GM19193 (cell line): ENCODE data around the gene GLG1.

Experiments
- POLR2A ChIP-seq: IDR thresholded peaks from 4 replicates; pipeline ENCODE4 v1.6.1; 2011; ENCODE audit not compliant: insufficient read depth, insufficient read length; ENCODE audit errors: extremely low read depth

GLG1 gene

DNA sequence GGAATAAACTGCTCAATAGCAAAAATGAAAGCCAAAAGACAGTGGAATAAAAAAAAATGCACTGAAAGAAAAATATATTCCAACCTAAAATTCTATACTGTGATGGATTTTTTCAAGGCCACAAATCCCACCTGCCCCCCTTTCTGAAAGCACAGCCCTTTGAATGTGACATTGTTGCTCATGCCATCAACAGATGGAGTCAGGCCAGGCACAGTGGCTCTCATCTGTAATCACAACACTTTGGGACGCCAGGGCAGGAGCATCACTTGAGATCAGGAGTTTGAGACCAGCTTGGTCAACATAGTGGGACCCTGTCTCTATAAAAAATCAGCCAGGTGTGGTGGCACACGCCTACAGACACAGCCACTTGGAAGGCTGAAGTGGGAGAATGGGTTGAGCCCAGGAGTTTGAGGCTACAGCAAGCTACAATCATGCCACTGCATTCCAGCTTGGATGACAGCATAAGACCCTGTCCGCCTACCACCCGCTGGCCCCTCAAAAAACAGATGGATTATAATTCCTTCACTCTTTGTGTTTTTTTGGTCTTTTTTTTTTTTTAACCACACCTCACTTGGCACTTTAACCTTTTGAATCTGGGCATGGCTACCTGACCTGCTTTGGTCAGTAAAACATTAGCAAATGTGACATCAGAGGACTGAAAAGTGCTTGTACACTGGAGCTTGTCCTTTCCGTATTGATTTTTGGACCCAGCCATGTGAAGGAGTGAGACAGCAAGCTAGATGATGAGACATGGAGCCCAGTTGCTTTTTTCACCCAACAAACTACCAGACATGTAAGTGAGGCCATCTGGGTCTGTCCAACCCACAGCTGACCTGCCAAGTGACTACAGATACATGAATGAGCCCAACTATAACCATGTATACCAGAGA, 36.3 kb downstream of the GLG1 start:
- no peak for TF ChIP-seq POLR2A

DNA sequence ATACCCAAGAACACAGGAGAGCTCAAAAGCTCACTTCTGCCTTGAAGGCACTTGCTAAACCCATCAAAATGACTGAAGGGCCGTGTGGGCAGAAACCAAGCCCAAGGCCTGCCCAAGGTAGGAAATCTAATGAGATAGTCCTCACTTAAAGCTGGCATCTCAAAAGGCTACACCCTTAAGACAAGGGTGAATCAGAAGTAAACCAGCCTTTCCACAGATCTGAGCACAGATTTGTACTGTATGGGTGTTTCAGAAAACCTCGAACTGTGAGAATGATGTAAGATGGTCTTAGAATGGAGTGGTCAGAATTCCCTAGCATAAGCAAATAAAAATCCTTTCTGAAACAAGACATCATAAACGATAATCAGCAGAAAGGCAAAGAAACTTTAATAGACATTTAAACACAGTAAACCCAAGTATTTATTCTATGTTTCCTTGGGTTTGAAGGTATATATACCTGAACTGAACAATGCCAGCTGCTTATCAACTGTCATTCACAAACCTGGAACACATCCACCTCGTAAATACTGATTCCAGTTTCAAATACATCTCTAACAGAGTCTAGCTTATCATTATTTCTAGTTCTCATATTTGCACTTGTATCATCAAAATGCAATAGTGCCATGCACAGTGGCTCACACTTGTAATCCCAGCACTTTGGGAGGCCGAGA, 37.8 kb downstream of the GLG1 start:
- no peak for TF ChIP-seq POLR2A

DNA sequence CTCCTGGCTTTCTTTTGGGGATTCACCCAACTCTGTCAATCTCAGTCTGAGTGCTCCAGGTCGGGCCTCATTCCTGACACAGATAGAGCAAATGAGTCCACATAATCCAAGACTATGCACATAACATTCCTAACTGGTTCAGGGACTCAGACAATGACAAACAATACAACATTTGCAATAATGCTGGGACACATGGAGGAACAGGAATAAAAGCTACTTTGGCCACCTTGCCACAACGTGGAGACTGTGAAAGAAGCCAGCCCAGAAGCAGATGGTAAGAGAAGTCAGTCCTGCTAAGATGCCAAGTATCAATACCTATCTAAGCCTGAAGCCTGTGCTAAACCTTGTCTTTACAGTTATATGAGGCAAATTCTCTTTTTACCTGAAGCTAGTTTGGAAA, 39.0 kb downstream of the GLG1 start:
- TF ChIP-seq POLR2A: no peak

DNA sequence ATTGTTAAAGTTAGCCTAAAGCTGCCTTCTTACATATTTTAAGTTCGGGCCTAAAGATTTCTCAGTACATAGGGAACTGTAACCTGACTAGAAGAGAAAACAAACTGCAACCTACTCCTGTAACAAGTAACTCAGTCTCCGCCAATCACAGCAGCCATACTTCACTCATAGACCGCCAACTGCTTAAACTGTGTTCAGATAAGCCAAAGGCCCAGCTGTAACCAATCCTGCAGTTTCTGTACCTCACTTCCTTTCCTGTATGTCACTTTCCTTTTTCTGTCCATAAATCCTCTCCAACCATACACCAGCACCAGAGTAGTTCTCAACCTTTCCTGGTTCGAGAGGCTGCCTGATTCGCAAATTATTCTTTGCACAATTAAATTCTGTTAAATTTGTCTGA, 41.5 kb downstream of the GLG1 start:
- no peak for TF ChIP-seq POLR2A

DNA sequence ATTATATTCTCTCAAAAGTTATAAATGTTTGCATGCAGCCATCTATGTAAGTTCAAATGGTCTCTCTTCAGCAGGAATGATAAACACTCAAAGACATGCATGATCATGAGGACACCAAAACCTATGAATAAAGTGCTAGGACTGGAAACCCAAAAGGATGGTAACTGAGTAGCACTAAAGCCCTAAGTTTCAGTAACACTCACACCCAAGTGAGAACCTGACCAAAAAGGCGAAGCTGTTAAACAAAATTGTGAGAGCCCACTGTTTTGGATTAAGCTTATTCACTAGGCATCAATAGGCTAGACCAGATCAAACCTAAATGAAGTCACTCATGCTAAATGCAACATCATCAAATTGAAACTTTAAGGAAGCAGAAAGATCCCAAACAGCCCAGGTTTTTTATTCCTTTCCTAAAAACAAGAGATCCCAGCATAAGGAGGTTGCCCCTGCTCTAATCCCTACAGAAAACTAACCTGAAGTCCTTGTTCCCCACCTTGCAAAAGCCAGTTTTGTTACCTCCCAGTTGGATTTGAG, 42.4 kb downstream of the GLG1 start:
- no peak for TF ChIP-seq POLR2A

DNA sequence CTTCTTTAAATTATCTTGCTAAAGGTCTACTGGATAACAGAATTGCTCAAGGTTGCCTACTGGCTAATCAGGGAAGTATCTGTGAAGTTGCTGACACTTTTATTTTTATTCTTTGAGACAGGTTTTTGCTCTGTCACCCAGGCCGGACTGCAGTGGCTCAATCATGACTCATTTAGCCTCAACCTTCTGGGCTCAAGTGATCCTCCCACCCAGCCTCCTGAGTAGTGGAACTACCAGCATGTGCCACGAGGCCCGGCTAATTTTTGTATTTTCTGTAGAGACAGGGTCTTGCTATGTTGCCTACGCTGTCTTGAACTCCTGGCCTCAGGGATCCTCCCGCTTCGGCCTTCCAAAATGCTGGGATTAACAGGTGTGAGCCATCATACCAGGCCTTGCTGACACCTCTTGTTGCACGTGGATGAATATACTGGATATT, 43.1 kb downstream of the GLG1 start:
- TF ChIP-seq POLR2A: no peak

- TF ChIP-seq POLR2A: no peak
Observed at GRCh38 chr16:74562117-74562516, 44.8 kb downstream of the GLG1 start.

GRCh38 chr16:74561626-74562025, 45.3 kb downstream of the GLG1 start:
- TF ChIP-seq POLR2A: no peak

DNA sequence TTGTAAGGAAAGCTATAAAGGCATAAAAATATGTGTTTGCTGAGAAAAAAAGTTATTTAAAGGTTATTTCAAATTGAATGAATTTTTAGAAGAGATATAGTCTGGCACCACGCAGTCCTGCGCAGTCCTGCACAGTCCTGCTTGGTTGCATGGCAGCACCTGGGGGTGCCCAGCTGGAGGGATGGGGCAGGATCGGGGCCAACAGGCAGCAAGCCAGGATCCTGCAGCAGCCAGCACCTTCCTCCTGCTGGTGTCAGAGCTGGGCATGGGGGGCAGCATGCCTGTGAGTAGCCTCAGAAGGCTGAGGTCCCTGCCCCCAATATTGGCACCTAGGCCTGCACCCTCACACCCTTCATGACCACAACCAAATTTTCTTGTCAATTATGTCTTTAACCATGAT, 46.0 kb downstream of the GLG1 start:
- no peak for TF ChIP-seq POLR2A

DNA sequence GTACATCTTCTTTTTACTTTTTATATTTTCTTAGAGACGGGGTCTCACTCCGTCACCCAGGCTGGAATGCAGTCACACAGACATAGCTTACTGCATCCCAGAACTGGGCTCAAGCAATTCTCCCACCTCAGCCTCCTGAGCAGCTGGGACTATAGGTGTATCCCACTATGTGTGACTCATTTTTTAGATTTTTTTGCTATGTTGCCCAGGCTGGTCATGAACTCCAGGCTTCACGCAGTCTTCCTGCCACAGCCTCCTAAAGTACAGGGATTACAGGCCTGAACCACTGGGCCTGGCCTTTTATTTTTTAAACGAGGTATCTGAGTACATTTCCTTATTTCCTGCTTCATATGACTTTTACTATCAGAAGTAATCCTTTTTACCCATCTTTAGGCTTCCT, 48.0 kb downstream of the GLG1 start:
- TF ChIP-seq POLR2A: no peak

DNA sequence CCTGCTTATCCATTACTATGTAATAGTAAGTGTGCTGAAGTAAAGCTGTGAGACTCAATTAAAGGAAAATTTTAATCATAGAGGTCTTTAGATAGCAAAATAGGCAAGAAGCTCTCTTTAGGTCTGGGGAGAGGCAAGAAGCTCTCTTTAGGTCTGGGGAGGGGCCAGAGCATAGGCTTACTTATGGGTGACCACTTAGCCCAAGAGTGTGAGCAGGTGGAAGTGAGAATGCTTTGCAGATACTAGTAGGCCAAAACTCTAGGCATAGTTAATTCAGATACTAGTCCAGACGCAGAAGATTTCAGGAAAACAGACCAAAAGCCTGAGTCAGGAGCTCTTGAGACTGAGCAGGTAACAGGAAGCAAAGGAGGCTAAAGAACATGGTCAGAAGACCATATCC, 49.6 kb downstream of the GLG1 start:
- no peak for TF ChIP-seq POLR2A

DNA sequence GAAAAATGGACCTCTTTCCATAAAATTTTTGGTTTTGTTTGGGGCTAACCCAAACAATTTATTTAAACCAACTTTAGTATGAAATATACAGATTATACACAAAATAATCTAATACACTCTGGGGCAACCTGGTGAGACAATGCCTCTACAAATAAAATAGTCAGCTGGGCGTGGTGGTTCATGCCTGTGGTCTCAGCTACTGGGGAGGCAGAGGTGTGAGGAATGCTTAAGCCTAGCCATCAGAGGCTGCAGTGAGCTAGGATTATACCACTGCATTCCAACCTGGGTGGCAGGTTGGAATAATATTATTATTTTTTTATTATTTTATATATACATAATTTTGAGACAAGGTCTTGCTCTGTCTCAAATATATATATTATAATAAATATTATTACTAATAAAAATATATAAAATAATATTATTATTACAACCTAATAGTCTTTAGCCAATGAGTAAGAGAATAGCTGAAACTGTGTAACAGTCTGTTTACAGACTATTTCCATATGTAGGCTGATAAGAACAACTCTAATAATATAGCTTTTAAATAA, 50.5 kb downstream of the GLG1 start:
- no peak for TF ChIP-seq POLR2A

- TF ChIP-seq POLR2A: no peak
Observed at GRCh38 chr16:74524926-74525325, 82.0 kb downstream of the GLG1 start.

- TF ChIP-seq POLR2A: no peak
Observed at GRCh38 chr16:74524117-74524516, 82.8 kb downstream of the GLG1 start.

GRCh38 chr16:74522160-74522559, 84.8 kb downstream of the GLG1 start:
- TF ChIP-seq POLR2A: no peak

DNA sequence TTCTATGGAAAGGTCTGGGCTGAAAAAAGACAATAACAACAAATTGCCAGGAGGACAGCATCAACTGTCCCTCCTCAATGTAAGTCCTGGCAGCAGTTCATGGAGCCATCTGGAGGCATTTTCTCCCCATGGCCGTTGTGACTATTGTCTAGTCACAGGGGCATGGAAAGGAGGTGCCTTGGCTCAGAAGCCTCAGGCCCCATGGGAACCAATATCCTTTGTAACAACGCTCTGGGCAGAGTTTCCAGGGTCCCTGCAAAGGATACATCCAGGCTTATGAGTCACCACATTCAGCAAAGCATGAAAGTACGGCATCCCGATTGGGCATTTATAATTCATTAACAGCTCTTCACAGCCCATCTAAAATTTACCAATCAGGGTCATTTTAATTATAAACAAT, 85.2 kb downstream of the GLG1 start:
- TF ChIP-seq POLR2A: no peak

GRCh38 chr16:74511961-74512360, 95.0 kb downstream of the GLG1 start:
- TF ChIP-seq POLR2A: no peak

DNA sequence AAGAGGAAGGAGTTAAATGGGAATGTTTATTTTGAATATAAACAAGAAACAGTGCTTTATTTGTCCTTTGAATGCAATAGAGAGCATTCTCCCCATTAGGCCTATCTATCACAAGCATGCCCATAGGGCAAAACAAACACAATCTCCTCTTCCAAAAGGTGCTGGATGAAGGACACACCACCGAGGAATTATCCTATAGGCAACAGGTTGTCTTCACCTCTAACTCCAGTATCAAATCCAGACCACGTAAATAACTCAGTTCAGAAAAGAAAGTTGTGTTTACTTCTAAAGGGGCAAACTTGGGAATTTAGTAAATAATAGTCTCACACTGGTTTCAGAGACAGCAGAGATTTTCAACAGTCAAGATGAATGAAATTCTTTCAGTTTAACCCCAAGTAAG, 101.9 kb downstream of the GLG1 start:
- TF ChIP-seq POLR2A: no peak
